Trophoblast cell (in vitro differentiated cells and primary cell): ENCODE data around the gene UBQLNL.

ENCODE experiments used
- DNase-seq, 2 donors: peaks; one replicate each; pipeline ENCODE4 v3.0.0-alpha.2; 2016
- H2AFZ ChIP-seq: 2 replicates; pipeline ENCODE4 v1.6.1; 2013; ENCODE audit warnings: low read length, moderate library complexity, mild to moderate bottlenecking; ENCODE audit not compliant: insufficient read depth, poor library complexity
- H2AK5ac ChIP-seq: 2 replicates; pipeline ENCODE4 v1.6.1; 2013; ENCODE audit warnings: mild to moderate bottlenecking, low read length
- H2BK120ac ChIP-seq: 2 replicates; pipeline ENCODE4 v1.6.1; 2013; ENCODE audit warnings: low read length, mild to moderate bottlenecking, moderate library complexity; ENCODE audit not compliant: insufficient read depth, poor library complexity
- H2BK12ac ChIP-seq: 2 replicates; pipeline ENCODE4 v1.6.1; 2013; ENCODE audit warnings: mild to moderate bottlenecking, low read length, moderate library complexity
- H2BK5ac ChIP-seq: 2 replicates; pipeline ENCODE4 v1.6.1; 2013; ENCODE audit warnings: low read length, low read depth, moderate library complexity, mild to moderate bottlenecking; ENCODE audit not compliant: poor library complexity
- H3K14ac ChIP-seq: 2 replicates; pipeline ENCODE4 v1.6.1; 2013; ENCODE audit warnings: mild to moderate bottlenecking, low read length
- H3K18ac ChIP-seq: 2 replicates; pipeline ENCODE4 v1.6.1; 2013; ENCODE audit warnings: mild to moderate bottlenecking, low read length
- H3K23ac ChIP-seq: 2 replicates; pipeline ENCODE4 v1.6.1; 2013; ENCODE audit warnings: low read length
- H3K27ac ChIP-seq: 2 replicates; pipeline ENCODE4 v1.5.1; 2013; ENCODE audit warnings: low read depth, mild to moderate bottlenecking, inconsistent platforms, low read length, moderate library complexity
- H3K27me3 ChIP-seq: 2 replicates; pipeline ENCODE4 v1.6.1; 2013; ENCODE audit warnings: inconsistent platforms, mild to moderate bottlenecking, low read length, moderate library complexity; ENCODE audit not compliant: insufficient read depth
- H3K36me3 ChIP-seq, 2 experiments: 1 replicate in 1 of 2; 2 replicates in 1 of 2; pipeline ENCODE4 v1.6.1; 2013; ENCODE audit warnings: low read length in 2 of 2, mild to moderate bottlenecking in 2 of 2, moderate library complexity in 1 of 2; ENCODE audit not compliant: insufficient read depth in 2 of 2, control insufficient read depth in 1 of 2
- H3K4ac ChIP-seq: 2 replicates; pipeline ENCODE4 v1.6.1; 2013; ENCODE audit warnings: low read depth, mild to moderate bottlenecking, low read length, moderate library complexity
- H3K4me1 ChIP-seq, 2 experiments: 1 replicate in 1 of 2; 2 replicates in 1 of 2; pipeline ENCODE4 v1.6.1; 2013; ENCODE audit warnings: low read length in 2 of 2, mild to moderate bottlenecking in 2 of 2, moderate library complexity in 1 of 2; ENCODE audit not compliant: insufficient read depth in 2 of 2, control insufficient read depth in 1 of 2
- H3K4me2 ChIP-seq: 2 replicates; pipeline ENCODE4 v1.6.1; 2013; ENCODE audit warnings: inconsistent platforms, mild to moderate bottlenecking, low read length, moderate library complexity
- H3K4me3 ChIP-seq: 2 replicates; pipeline ENCODE4 v1.5.1; 2013; ENCODE audit warnings: mild to moderate bottlenecking, low read depth, low read length, inconsistent platforms
- H3K79me1 ChIP-seq: one replicate; pipeline ENCODE4 v1.6.1; 2013; ENCODE audit warnings: low read length
- H3K79me2 ChIP-seq: 2 replicates; pipeline ENCODE4 v1.6.1; 2013; ENCODE audit warnings: low read length, mild to moderate bottlenecking; ENCODE audit not compliant: control insufficient read depth, insufficient read depth, poor library complexity
- H3K9ac ChIP-seq: 2 replicates; pipeline ENCODE4 v1.6.1; 2013; ENCODE audit warnings: mild to moderate bottlenecking, low read length
- H3K9me3 ChIP-seq: 2 replicates; pipeline ENCODE4 v1.6.1; 2013; ENCODE audit warnings: low read depth, mild to moderate bottlenecking, control low read depth, inconsistent platforms, low read length; ENCODE audit not compliant: insufficient read depth
- H4K12ac ChIP-seq: 2 replicates; pipeline ENCODE4 v1.6.1; 2013; ENCODE audit warnings: low read depth, mild to moderate bottlenecking, low read length, moderate library complexity
- H4K8ac ChIP-seq: 2 replicates; pipeline ENCODE4 v1.6.1; 2013; ENCODE audit warnings: low read depth, mild to moderate bottlenecking, low read length, moderate library complexity
- H4K91ac ChIP-seq: one replicate; pipeline ENCODE4 v1.6.1; 2013; ENCODE audit warnings: low read depth, mild to moderate bottlenecking, low read length, moderate library complexity
- WGBS: extraction: QIAGEN DNeasy Blood & Tissue Kit; methylation state at CpG from one replicate; pipeline ENCODE4 v1.1.7; 2013; ENCODE audit warnings: missing lambda C conversion rate; ENCODE audit not compliant: insufficient read length, insufficient coverage; ENCODE audit errors: extremely low coverage; 5-methylcytosine and 5-hydroxymethylcytosine counted together

The UBQLNL gene

GRCh38 chr11:5476186-5476819 is 40.2 kb downstream of the UBQLNL start:
- H3K9me3 ChIP-seq, result no peaks in the 10 kb centered on the region
- H3K14ac ChIP-seq, result no peak overlapping the region
- H3K9ac ChIP-seq, result no peak overlapping the region
- H2BK12ac ChIP-seq, result no peak overlapping the region
- H4K8ac ChIP-seq, result no peak overlapping the region
- H4K12ac ChIP-seq, result no peak overlapping the region
- WGBS, result no CpG with 5 or more reads among the region's 2 CpGs
- no peak overlapping the region for H3K4ac ChIP-seq
- H3K18ac ChIP-seq, result no peak overlapping the region
- H3K4me2 ChIP-seq, result no peak overlapping the region
- no peak overlapping the region for H3K4me3 ChIP-seq
- H3K79me1 ChIP-seq, result no peaks in the 10 kb centered on the region
- H4K91ac ChIP-seq, result no peak overlapping the region
- no peaks in the 10 kb centered on the region for H3K27me3 ChIP-seq
- DNase-seq, result peak; percentile 31 to 75
- no peak overlapping the region for H2BK5ac ChIP-seq
- H2AFZ ChIP-seq, result no peak overlapping the region
- no peaks in the 10 kb centered on the region for H3K36me3 ChIP-seq
- no peaks in the 10 kb centered on the region for H3K4me1 ChIP-seq
- H2BK120ac ChIP-seq, result no peak overlapping the region
- H3K23ac ChIP-seq, result no peak overlapping the region
- no peak overlapping the region for H3K27ac ChIP-seq
- H2AK5ac ChIP-seq, result no peak overlapping the region
- H3K79me2 ChIP-seq, result no peaks in the 10 kb centered on the region

GRCh38 chr11:5473921-5474320 is 42.6 kb downstream of the UBQLNL start:
- no peaks in the 10 kb centered on the region for H3K9me3 ChIP-seq
- no peak overlapping the region for H3K27ac ChIP-seq
- H2AK5ac ChIP-seq, result no peak overlapping the region
- H3K23ac ChIP-seq, result no peak overlapping the region
- H2AFZ ChIP-seq, result no peak overlapping the region
- H3K4me3 ChIP-seq, result no peak overlapping the region
- no peak overlapping the region for H3K14ac ChIP-seq
- no peak overlapping the region for H3K9ac ChIP-seq
- H3K4me1 ChIP-seq, result no peaks in the 10 kb centered on the region
- H3K18ac ChIP-seq, result no peak overlapping the region
- H2BK12ac ChIP-seq, result no peak overlapping the region
- no peak overlapping the region for H4K12ac ChIP-seq
- no peak overlapping the region for H2BK5ac ChIP-seq
- no peaks in the 10 kb centered on the region for H3K36me3 ChIP-seq
- no peak overlapping the region for H4K8ac ChIP-seq
- no peak overlapping the region for H3K4ac ChIP-seq
- no peaks in the 10 kb centered on the region for H3K79me1 ChIP-seq
- H3K4me2 ChIP-seq, result no peak overlapping the region
- no peaks in the 10 kb centered on the region for H3K27me3 ChIP-seq
- DNase-seq, result no peak
- no peak overlapping the region for H4K91ac ChIP-seq
- no peaks in the 10 kb centered on the region for H3K79me2 ChIP-seq
- no peak overlapping the region for H2BK120ac ChIP-seq

DNA sequence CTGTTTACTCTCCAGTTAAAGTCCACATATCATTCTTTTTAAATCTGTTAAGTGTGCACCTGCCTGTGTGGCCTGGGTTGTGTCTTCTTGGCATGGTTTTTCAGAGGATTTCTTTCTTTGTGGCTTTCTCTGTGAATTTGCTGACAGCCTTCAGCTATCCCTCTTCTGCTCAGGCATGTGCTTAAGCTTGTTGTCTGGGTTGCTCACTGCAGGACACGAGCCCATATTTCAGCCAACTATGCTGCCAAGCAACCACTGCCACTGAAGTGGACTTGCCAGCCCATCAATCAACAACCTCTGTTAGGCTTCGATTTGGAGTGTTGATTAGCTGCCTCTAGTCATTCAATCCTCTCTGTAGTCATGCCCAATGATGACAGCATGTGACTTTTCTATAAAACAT is 49.0 kb downstream of the UBQLNL start:
- no peak overlapping the region for H2BK12ac ChIP-seq
- H3K36me3 ChIP-seq, result no peaks in the 10 kb centered on the region
- H2AFZ ChIP-seq, result no peak overlapping the region
- no peak overlapping the region for H3K4me2 ChIP-seq
- no peak overlapping the region for H4K12ac ChIP-seq
- no peaks in the 10 kb centered on the region for H3K4me1 ChIP-seq
- no peak overlapping the region for H3K23ac ChIP-seq
- DNase-seq, result no peak
- no peak overlapping the region for H2BK5ac ChIP-seq
- no peaks in the 10 kb centered on the region for H3K79me1 ChIP-seq
- H3K4me3 ChIP-seq, result no peak overlapping the region
- H3K27me3 ChIP-seq, result no peaks in the 10 kb centered on the region
- no peak overlapping the region for H3K9ac ChIP-seq
- H3K18ac ChIP-seq, result no peak overlapping the region
- no peak overlapping the region for H4K91ac ChIP-seq
- no peak overlapping the region for H2AK5ac ChIP-seq
- no peak overlapping the region for H2BK120ac ChIP-seq
- no peaks in the 10 kb centered on the region for H3K79me2 ChIP-seq
- no peak overlapping the region for H4K8ac ChIP-seq
- no CpG with 5 or more reads among the region's 2 CpGs for WGBS
- no peaks in the 10 kb centered on the region for H3K9me3 ChIP-seq
- no peak overlapping the region for H3K4ac ChIP-seq
- H3K14ac ChIP-seq, result no peak overlapping the region
- H3K27ac ChIP-seq, result no peak overlapping the region
